A673 (cell line): ENCODE data around the gene MATN4.

Source experiments
- EZH2 ChIP-seq: fragments of 200-600 bp; sonication (generic); IDR thresholded peaks from 2 replicates; pipeline ENCODE4 v1.6.1; 2017; ENCODE audit warnings: borderline replicate concordance, low read depth, mild to moderate bottlenecking, mixed read lengths, antibody characterized with exemption, low read length; ENCODE audit not compliant: poor library complexity, severe bottlenecking
- TF ChIP-seq, protein P1 (sequence below): fragments of 300-800, 200-600 bp; sonication (generic); conservative IDR thresholded peaks from 2 replicates; pipeline ENCODE4 v1.5.1; 2017; ENCODE audit warnings: low read depth, mild to moderate bottlenecking, antibody characterized with exemption, low read length, moderate library complexity, mixed read lengths

DNA sequence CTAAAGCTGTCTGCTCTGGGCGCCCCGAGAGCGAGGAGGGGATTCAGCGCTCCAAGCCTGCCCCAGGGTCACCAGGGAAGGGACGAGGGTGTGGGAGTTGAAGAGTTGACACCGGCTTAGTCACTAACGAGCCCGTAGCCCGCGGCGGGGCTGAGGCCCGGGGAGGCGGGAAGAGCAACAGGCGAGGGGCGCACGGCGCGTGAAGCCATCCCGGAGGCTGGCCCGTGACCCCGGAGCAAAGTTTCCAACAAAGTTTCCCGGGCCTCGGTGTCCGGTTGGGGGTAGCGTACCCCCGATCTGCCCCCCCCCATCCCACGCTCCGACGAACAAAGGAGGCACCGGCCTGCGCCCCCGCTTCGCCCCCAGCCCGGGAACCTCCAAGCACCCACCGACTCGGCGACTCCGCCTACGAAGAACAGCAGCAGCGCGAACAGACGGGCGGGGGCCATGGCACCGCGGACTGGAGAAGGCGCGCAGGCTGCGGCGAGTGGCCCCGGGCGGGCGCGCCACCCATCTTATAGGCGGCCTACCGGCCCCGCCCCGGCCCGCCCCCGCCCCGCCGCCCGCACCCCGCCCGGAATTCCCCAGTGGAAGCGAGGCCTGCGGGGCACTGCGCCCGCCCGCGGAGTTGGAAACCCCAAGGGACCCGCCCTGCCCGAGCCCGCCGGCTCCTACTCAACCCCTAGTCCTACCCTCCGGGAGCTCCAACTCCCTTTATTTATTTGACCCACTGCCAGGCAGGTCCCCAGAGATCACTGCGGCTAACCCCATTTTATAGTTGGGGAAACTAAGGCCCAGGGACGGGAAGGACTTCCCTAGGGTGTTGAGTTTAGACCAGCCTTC is 40.1 kb upstream of the MATN4 start, which contains the start of gene SDC4:
- TF ChIP-seq, protein P1, sequence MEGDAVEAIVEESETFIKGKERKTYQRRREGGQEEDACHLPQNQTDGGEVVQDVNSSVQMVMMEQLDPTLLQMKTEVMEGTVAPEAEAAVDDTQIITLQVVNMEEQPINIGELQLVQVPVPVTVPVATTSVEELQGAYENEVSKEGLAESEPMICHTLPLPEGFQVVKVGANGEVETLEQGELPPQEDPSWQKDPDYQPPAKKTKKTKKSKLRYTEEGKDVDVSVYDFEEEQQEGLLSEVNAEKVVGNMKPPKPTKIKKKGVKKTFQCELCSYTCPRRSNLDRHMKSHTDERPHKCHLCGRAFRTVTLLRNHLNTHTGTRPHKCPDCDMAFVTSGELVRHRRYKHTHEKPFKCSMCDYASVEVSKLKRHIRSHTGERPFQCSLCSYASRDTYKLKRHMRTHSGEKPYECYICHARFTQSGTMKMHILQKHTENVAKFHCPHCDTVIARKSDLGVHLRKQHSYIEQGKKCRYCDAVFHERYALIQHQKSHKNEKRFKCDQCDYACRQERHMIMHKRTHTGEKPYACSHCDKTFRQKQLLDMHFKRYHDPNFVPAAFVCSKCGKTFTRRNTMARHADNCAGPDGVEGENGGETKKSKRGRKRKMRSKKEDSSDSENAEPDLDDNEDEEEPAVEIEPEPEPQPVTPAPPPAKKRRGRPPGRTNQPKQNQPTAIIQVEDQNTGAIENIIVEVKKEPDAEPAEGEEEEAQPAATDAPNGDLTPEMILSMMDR: no peak
- TF ChIP-seq EZH2: no peak
